HEK293 (cell line): ENCODE measurements around the gene COL25A1.

ENCODE experiments used
- CTCF ChIA-PET: fragments of 350-600 bp; formaldehyde crosslinking; extraction: SDS; loops from one replicate; lab custom pipeline; 2021; ENCODE audit warnings: antibody characterized with exemption; lab: Yijun Ruan, JAX
- POLR2A ChIA-PET: fragments of 300-600 bp; formaldehyde crosslinking; extraction: SDS; loops from one replicate; lab custom pipeline; 2020; ENCODE audit warnings: antibody characterized with exemption, inconsistent platforms; lab: Yijun Ruan, JAX
- H3K27ac ChIP-seq: fragments of 200-500 bp; sonication (Bioruptor generic); 2 replicates; pipeline ENCODE4 v1.5.1; 2014; ENCODE audit warnings: low read depth, low read length, control low read depth, inconsistent platforms; ENCODE audit errors: extremely low read depth
- H3K36me3 ChIP-seq, 2 experiments: fragments of 200-500 bp in 1 of 2; sonication (Bioruptor generic) in 1 of 2; 1 replicate in 1 of 2; 2 replicates in 1 of 2; pipeline ENCODE4 v1.5.1; 2014 to 2017; ENCODE audit warnings: inconsistent platforms in 2 of 2, low read length in 2 of 2; ENCODE audit not compliant: control insufficient read depth in 2 of 2, insufficient read depth in 1 of 2
- H3K4me1 ChIP-seq: fragments of 200-500 bp; sonication (Bioruptor generic); 2 replicates; pipeline ENCODE4 v1.5.1; 2014; ENCODE audit warnings: mild to moderate bottlenecking, low read length, inconsistent platforms; ENCODE audit not compliant: control insufficient read depth, insufficient read depth
- H3K4me3 ChIP-seq: 2 replicates; pipeline ENCODE4 v1.5.1; 2011; ENCODE audit warnings: low read depth, mild to moderate bottlenecking, control low read depth, low read length, moderate library complexity
- H3K9me3 ChIP-seq: fragments of 200-500 bp; sonication (Bioruptor generic); 2 replicates; pipeline ENCODE4 v1.5.1; 2014; ENCODE audit warnings: low read depth, low read length, inconsistent platforms; ENCODE audit not compliant: control insufficient read depth, insufficient read depth
- GLI2 ChIP-seq: fragments of 450-650 bp; formaldehyde crosslinking; IDR thresholded peaks from 2 replicates; pipeline ENCODE4; 2017; ENCODE audit warnings: missing biosample characterization, missing genetic modification characterization, low read depth, borderline replicate concordance
- GLIS2 ChIP-seq: fragments of 450-650 bp; formaldehyde crosslinking; IDR thresholded peaks from 2 replicates; pipeline ENCODE4 v1.5.1; 2016; ENCODE audit warnings: missing biosample characterization, missing genetic modification characterization
- IKZF3 ChIP-seq: fragments of 450-650 bp; IDR thresholded peaks from 2 replicates; pipeline ENCODE4 v1.5.0; 2018; ENCODE audit warnings: missing biosample characterization, mild to moderate bottlenecking, missing genetic modification characterization, moderate library complexity
- MZF1 ChIP-seq: fragments of 450-650 bp; formaldehyde crosslinking; IDR thresholded peaks from 2 replicates; pipeline ENCODE4 v1.5.1; 2017; ENCODE audit warnings: missing biosample characterization, missing genetic modification characterization, borderline replicate concordance
- PRDM1 ChIP-seq: fragments of 450-650 bp; formaldehyde crosslinking; IDR thresholded peaks from 2 replicates; pipeline ENCODE4; 2016; ENCODE audit warnings: missing biosample characterization, missing genetic modification characterization
- RBAK ChIP-seq: fragments of 450-650 bp; formaldehyde crosslinking; IDR thresholded peaks from 2 replicates; pipeline ENCODE4 v1.5.1; 2016; ENCODE audit warnings: missing biosample characterization, missing genetic modification characterization
- ZBTB21 ChIP-seq: fragments of 450-650 bp; formaldehyde crosslinking; IDR thresholded peaks from 2 replicates; pipeline ENCODE4 v1.5.1; 2017; ENCODE audit warnings: missing biosample characterization, missing genetic modification characterization
- ZBTB6 ChIP-seq: fragments of 450-650 bp; formaldehyde crosslinking; IDR thresholded peaks from 2 replicates; pipeline ENCODE4 v1.5.1; 2017; ENCODE audit warnings: missing biosample characterization, missing genetic modification characterization
- ZNF133 ChIP-seq: fragments of 450-650 bp; formaldehyde crosslinking; IDR thresholded peaks from 2 replicates; pipeline ENCODE4 v1.5.1; 2016; ENCODE audit warnings: missing biosample characterization, missing genetic modification characterization
- ZNF202 ChIP-seq: fragments of 450-650 bp; formaldehyde crosslinking; IDR thresholded peaks from 2 replicates; pipeline ENCODE4 v1.5.1; 2016; ENCODE audit warnings: missing biosample characterization, missing genetic modification characterization, borderline replicate concordance
- ZNF223 ChIP-seq: fragments of 450-650 bp; formaldehyde crosslinking; IDR thresholded peaks from 2 replicates; pipeline ENCODE4 v1.5.1; 2016; ENCODE audit warnings: missing biosample characterization, missing genetic modification characterization
- ZNF341 ChIP-seq: fragments of 450-650 bp; formaldehyde crosslinking; IDR thresholded peaks from 2 replicates; pipeline ENCODE4; 2016; ENCODE audit warnings: low read depth, missing biosample characterization, missing genetic modification characterization
- ZNF354C ChIP-seq: fragments of 450-650 bp; formaldehyde crosslinking; IDR thresholded peaks from 2 replicates; pipeline ENCODE4 v1.5.1; 2016; ENCODE audit warnings: missing biosample characterization, missing genetic modification characterization, low read depth, borderline replicate concordance
- ZNF558 ChIP-seq: fragments of 450-650 bp; formaldehyde crosslinking; IDR thresholded peaks from 2 replicates; pipeline ENCODE4 v1.5.1; 2016; ENCODE audit warnings: missing biosample characterization, missing genetic modification characterization
- ZNF658 ChIP-seq: fragments of 450-650 bp; formaldehyde crosslinking; IDR thresholded peaks from 2 replicates; pipeline ENCODE4; 2016; ENCODE audit warnings: missing biosample characterization, missing genetic modification characterization
- ZNF677 ChIP-seq: fragments of 450-650 bp; IDR thresholded peaks from 2 replicates; pipeline ENCODE4 v1.5.0; 2018; ENCODE audit warnings: missing biosample characterization, mild to moderate bottlenecking, missing genetic modification characterization, moderate library complexity
- ZNF777 ChIP-seq: fragments of 450-650 bp; formaldehyde crosslinking; IDR thresholded peaks from 2 replicates; pipeline ENCODE4 v1.5.1; 2017; ENCODE audit warnings: missing biosample characterization, missing genetic modification characterization, borderline replicate concordance
- ZNF785 ChIP-seq: fragments of 450-650 bp; formaldehyde crosslinking; IDR thresholded peaks from 2 replicates; pipeline ENCODE4 v1.5.1; 2016; ENCODE audit warnings: missing biosample characterization, missing genetic modification characterization
- TF ChIP-seq, protein P1 (sequence below): fragments of 450-650 bp; formaldehyde crosslinking; IDR thresholded peaks from 2 replicates; pipeline ENCODE4 v1.5.1; 2017; ENCODE audit warnings: missing biosample characterization, missing genetic modification characterization
- TF ChIP-seq, protein P2 (sequence below): fragments of 450-650 bp; formaldehyde crosslinking; IDR thresholded peaks from 2 replicates; pipeline ENCODE4 v1.5.1; 2016; ENCODE audit warnings: missing biosample characterization, missing genetic modification characterization
- TF ChIP-seq, protein P3 (sequence below): fragments of 450-650 bp; formaldehyde crosslinking; IDR thresholded peaks from 2 replicates; pipeline ENCODE4 v1.5.1; 2016; ENCODE audit warnings: missing biosample characterization, missing genetic modification characterization

COL25A1 gene

DNA sequence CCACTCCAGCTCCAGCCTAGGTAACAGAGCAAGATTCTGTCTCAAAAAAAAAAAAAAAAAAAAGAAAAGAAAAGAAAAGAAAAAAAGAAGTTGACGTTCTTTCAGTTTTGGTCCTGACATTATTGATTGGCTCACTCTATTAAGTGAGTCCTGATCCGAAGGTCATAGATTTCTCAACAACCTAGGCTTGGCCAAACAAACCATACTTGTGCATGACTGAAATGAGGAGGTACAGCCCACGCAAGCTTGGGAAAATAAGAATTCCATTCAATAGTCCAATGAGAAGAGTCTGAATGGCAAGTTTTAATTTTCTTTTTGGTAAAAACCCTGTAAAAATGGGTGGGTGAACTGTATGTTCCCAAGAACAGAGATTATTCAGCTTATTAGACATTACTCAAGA is 536.4 kb downstream of the COL25A1 start:
- TF ChIP-seq GLIS2 (tag by site-specific recombination) (no peak), RBAK (tag by site-specific recombination) (no peak)
- no peaks in the 10 kb centered on the region for H3K9me3 ChIP-seq
- CTCF ChIA-PET = no interaction called here
- H3K4me3 ChIP-seq = no peak overlapping the region
- H3K36me3 ChIP-seq = no peaks in the 10 kb centered on the region
- POLR2A ChIA-PET = no interaction called here
- H3K4me1 ChIP-seq = no peaks in the 10 kb centered on the region
- no peak overlapping the region for H3K27ac ChIP-seq

- Histone ChIP-seq H3K36me3 (no peaks in the 10 kb centered on the region), H3K4me3 (no peak overlapping the region), H3K27ac (no peak overlapping the region), H3K4me1 (no peaks in the 10 kb centered on the region), H3K9me3 (no peaks in the 10 kb centered on the region)
- POLR2A ChIA-PET = no interaction called here
- CTCF ChIA-PET = no interaction called here
- TF ChIP-seq GLI2 (tag by site-specific recombination) (no peak), ZNF777 (tag by site-specific recombination) (no peak), ZBTB21 (tag by site-specific recombination) (no peak), ZBTB6 (tag by site-specific recombination) (no peak), ZNF785 (tag by site-specific recombination) (no peak), MZF1 (tag by site-specific recombination) (no peak), ZNF658 (no peak), PRDM1 (tag by site-specific recombination) (no peak), ZNF558 (no peak), ZNF133 (tag by site-specific recombination) (no peak), IKZF3 (tag by site-specific recombination) (no peak), ZNF202 (tag by site-specific recombination) (no peak), ZNF341 (tag by site-specific recombination) (no peak), ZNF354C (tag by site-specific recombination) (no peak), ZNF677 (no peak), ZNF223 (tag by site-specific recombination) (no peak)
- TF ChIP-seq, protein P1, sequence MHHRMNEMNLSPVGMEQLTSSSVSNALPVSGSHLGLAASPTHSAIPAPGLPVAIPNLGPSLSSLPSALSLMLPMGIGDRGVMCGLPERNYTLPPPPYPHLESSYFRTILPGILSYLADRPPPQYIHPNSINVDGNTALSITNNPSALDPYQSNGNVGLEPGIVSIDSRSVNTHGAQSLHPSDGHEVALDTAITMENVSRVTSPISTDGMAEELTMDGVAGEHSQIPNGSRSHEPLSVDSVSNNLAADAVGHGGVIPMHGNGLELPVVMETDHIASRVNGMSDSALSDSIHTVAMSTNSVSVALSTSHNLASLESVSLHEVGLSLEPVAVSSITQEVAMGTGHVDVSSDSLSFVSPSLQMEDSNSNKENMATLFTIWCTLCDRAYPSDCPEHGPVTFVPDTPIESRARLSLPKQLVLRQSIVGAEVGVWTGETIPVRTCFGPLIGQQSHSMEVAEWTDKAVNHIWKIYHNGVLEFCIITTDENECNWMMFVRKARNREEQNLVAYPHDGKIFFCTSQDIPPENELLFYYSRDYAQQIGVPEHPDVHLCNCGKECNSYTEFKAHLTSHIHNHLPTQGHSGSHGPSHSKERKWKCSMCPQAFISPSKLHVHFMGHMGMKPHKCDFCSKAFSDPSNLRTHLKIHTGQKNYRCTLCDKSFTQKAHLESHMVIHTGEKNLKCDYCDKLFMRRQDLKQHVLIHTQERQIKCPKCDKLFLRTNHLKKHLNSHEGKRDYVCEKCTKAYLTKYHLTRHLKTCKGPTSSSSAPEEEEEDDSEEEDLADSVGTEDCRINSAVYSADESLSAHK (tag by site-specific recombination) = no peak
- TF ChIP-seq, protein P2, sequence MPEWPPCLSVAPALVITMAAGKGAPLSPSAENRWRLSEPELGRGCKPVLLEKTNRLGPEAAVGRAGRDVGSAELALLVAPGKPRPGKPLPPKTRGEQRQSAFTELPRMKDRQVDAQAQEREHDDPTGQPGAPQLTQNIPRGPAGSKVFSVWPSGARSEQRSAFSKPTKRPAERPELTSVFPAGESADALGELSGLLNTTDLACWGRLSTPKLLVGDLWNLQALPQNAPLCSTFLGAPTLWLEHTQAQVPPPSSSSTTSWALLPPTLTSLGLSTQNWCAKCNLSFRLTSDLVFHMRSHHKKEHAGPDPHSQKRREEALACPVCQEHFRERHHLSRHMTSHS (tag by site-specific recombination) = no peak
- TF ChIP-seq, protein P3, sequence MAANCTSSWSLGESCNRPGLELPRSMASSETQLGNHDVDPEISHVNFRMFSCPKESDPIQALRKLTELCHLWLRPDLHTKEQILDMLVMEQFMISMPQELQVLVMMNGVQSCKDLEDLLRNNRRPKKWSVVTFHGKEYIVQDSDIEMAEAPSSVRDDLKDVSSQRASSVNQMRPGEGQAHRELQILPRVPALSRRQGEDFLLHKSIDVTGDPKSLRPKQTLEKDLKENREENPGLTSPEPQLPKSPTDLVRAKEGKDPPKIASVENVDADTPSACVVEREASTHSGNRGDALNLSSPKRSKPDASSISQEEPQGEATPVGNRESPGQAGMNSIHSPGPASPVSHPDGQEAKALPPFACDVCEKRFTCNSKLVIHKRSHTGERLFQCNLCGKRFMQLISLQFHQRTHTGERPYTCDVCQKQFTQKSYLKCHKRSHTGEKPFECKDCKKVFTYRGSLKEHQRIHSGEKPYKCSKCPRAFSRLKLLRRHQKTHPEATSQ (tag by site-specific recombination) = no peak
Observed at GRCh38 chr4:108763986-108764385, 538.5 kb downstream of the COL25A1 start.
